Prostate gland (tissue), 2 donors: ENCODE data around the gene TUBB1.

Experiments used
- POLR2A ChIP-seq: fragments of 450-650 bp; IDR thresholded peaks from one replicate; pipeline ENCODE4 v1.6.1; 2016; ENCODE audit warnings: antibody characterized with exemption, mild to moderate bottlenecking
- POLR2AphosphoS5 ChIP-seq: sonication (generic); formaldehyde crosslinking; IDR thresholded peaks from one replicate; pipeline ENCODE4 v1.6.1; 2017; ENCODE audit warnings: antibody characterized with exemption
- TF ChIP-seq, protein P1 (sequence below), 4 experiments: fragments of 200-600 bp in 2 of 4; fragments of 450-650 bp in 2 of 4; sonication (generic) in 2 of 4; IDR thresholded peaks; 1 replicate in 3 of 4; 2 replicates in 1 of 4; pipeline ENCODE4 v1.5.1; 2016 to 2019; ENCODE audit warnings: antibody characterized with exemption in 4 of 4, mild to moderate bottlenecking in 2 of 4, moderate library complexity in 2 of 4

DNA sequence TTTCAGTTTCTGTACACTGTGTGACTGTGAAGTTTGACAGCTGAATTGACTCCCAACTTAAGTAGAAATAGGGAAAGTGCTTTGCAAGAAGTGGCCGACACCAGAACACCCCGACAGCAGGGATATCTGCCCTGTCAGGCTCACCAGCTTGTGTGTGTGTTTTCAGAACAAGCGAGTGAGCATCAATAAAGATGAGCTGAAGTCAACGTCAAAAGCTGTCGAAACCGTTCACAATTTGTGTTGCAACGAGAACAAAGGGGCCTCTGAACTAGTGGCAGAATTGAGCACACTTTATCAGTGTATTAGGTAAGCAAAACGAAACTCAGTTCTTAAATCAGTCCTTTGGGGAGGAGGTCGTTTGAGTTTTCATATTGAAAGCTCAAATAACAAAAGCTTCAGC, 27.5 kb upstream of the TUBB1 start:
- TF ChIP-seq, protein P1, sequence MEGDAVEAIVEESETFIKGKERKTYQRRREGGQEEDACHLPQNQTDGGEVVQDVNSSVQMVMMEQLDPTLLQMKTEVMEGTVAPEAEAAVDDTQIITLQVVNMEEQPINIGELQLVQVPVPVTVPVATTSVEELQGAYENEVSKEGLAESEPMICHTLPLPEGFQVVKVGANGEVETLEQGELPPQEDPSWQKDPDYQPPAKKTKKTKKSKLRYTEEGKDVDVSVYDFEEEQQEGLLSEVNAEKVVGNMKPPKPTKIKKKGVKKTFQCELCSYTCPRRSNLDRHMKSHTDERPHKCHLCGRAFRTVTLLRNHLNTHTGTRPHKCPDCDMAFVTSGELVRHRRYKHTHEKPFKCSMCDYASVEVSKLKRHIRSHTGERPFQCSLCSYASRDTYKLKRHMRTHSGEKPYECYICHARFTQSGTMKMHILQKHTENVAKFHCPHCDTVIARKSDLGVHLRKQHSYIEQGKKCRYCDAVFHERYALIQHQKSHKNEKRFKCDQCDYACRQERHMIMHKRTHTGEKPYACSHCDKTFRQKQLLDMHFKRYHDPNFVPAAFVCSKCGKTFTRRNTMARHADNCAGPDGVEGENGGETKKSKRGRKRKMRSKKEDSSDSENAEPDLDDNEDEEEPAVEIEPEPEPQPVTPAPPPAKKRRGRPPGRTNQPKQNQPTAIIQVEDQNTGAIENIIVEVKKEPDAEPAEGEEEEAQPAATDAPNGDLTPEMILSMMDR (IDR thresholded peaks at IDR 0.05) = no peak
- no peak for TF ChIP-seq POLR2AphosphoS5
- TF ChIP-seq POLR2A = no peak
